ENCODE results near the gene ATRX. TPM values are rescaled to one million over a fixed set of nuclear protein-coding genes. Genes with fewer than 3 reads are reported as not detected.

The ATRX gene
- total and polyA plus RNA-seq, 10 of the 15 experiments (the other 5 are each of a cell fraction or from before 2014, with no cell fraction given), result 19.4 to 73.8 (median 45.2) TPM

DNA sequence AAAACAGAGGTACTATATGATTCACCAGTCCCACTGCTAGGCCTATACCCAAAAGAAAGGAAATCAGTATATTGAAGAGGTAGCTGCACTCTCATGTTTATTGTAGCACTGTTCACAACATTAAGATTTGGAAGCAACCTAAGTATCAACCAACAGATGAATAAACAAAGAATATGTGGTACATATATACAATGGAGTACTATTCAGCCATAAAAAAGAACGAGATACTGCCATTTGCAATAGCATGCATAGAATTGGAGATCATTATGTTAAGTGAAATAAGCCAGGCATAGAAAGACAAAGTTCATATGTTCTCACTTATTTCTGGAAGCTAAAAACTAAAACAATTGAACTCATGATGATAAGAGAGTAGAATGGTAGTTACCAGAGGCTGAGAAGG lies 266.3 kb downstream of the ATRX start (continued):
- no peak for TF ChIP-seq CHD4 (IDR thresholded peaks at IDR 0.05)

DNA sequence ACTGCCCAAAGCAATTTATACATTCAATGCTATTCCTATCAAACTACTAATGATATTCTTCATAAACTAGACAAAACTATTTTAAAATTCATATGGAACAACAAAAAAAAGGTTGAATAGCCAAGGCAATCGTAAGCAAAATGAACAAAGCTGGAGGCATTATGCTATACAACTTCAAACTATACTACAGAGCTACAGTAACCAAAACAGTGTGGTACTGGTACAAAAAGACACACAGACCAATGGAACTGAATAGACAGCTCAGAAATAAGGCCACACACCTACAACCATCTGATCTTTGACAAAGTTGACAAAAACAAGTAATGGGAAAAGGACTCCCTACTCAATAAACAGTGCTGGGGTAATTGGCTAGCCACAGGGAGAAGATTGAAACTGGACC lies 271.8 kb downstream of the ATRX start:
- ATAC-seq (no peak), DNase-seq (ENCODE audit: low read depth, low spot score) (no peak), FAIRE-seq (no peak)
- in situ Hi-C loops (cut with MboI), result no loop called here
- Histone ChIP-seq H3K27me3 (replicated peaks in 1 of 2; ENCODE audit: control insufficient read depth in 2 of 2, insufficient read depth in 2 of 2, low read length in 1 of 2) (no peaks in the 10 kb centered on the region), H3K4me1 (ENCODE audit: control insufficient read depth, insufficient read depth, low read length) (no peaks in the 10 kb centered on the region), H3K4me2 (ENCODE audit: control insufficient read depth, insufficient read depth) (no peak overlapping the region), H3K9ac (ENCODE audit: control insufficient read depth, insufficient read depth, low read length) (no peak overlapping the region), H4K20me1 (ENCODE audit: control insufficient read depth, insufficient read depth) (no peaks in the 10 kb centered on the region), H3K79me2 (ENCODE audit: control insufficient read depth, insufficient read depth, low read length) (no peaks in the 10 kb centered on the region), H3K4me3 (no peak overlapping the region), H3K27ac (ENCODE audit: control insufficient read depth, insufficient read depth) (no peak overlapping the region), H2AFZ (ENCODE audit: control insufficient read depth, low read depth, low read length) (no peak overlapping the region), H3K36me3 (ENCODE audit: control insufficient read depth in 2 of 2, insufficient read depth in 2 of 2, low read length in 1 of 2) (peaks cover 0 to 2% of the 10 kb centered on the region in 2 experiments; a peak in 2 of 4 replicates), H3K9me3 (replicated peaks; ENCODE audit: control insufficient read depth, insufficient read depth, low read length) (no peaks in the 10 kb centered on the region; the same call in 1 of the 3 replicates)
- intact Hi-C loops (cut with micrococcal nuclease; ENCODE audit: unreplicated experiment), result no loop called here
- SMC1A ChIA-PET (ENCODE audit: uncharacterized antibody, unreplicated experiment), result no interaction called here
- RAD21 ChIA-PET (ENCODE audit: unreplicated experiment), result no interaction called here
- BruUV-seq (replicated peaks), result no TSS peak
- WGBS (ENCODE audit: insufficient coverage, insufficient replicate concordance, low lambda C conversion rate, missing lambda C conversion rate), result 64% methylated on average over 1 of the region's 1 CpG
- CTCF ChIA-PET, result no interaction called here
- POLR2A ChIA-PET, result no interaction called here
- no peak for TF ChIP-seq YY1 (IDR thresholded peaks at IDR 0.05; ENCODE audit: low read depth, low read length)
- TF ChIP-seq BMI1 (IDR thresholded peaks at IDR 0.05; ENCODE audit: borderline replicate concordance), result no peak
- TF ChIP-seq, protein P1, sequence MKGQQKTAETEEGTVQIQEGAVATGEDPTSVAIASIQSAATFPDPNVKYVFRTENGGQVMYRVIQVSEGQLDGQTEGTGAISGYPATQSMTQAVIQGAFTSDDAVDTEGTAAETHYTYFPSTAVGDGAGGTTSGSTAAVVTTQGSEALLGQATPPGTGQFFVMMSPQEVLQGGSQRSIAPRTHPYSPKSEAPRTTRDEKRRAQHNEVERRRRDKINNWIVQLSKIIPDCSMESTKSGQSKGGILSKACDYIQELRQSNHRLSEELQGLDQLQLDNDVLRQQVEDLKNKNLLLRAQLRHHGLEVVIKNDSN (IDR thresholded peaks at IDR 0.05; ENCODE audit: borderline replicate concordance, extremely low read length, insufficient read depth, low read depth, low read length), result no peak
- no peak for TF ChIP-seq HDAC2 (IDR thresholded peaks at IDR 0.05)
- TF ChIP-seq POU2F2 (IDR thresholded peaks at IDR 0.05; ENCODE audit: borderline replicate concordance, low read depth, low read length), result no peak
- TF ChIP-seq, protein P2, sequence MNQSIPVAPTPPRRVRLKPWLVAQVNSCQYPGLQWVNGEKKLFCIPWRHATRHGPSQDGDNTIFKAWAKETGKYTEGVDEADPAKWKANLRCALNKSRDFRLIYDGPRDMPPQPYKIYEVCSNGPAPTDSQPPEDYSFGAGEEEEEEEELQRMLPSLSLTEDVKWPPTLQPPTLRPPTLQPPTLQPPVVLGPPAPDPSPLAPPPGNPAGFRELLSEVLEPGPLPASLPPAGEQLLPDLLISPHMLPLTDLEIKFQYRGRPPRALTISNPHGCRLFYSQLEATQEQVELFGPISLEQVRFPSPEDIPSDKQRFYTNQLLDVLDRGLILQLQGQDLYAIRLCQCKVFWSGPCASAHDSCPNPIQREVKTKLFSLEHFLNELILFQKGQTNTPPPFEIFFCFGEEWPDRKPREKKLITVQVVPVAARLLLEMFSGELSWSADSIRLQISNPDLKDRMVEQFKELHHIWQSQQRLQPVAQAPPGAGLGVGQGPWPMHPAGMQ (IDR thresholded peaks at IDR 0.05; ENCODE audit: borderline replicate concordance), result no peak
- TF ChIP-seq, protein P3, sequence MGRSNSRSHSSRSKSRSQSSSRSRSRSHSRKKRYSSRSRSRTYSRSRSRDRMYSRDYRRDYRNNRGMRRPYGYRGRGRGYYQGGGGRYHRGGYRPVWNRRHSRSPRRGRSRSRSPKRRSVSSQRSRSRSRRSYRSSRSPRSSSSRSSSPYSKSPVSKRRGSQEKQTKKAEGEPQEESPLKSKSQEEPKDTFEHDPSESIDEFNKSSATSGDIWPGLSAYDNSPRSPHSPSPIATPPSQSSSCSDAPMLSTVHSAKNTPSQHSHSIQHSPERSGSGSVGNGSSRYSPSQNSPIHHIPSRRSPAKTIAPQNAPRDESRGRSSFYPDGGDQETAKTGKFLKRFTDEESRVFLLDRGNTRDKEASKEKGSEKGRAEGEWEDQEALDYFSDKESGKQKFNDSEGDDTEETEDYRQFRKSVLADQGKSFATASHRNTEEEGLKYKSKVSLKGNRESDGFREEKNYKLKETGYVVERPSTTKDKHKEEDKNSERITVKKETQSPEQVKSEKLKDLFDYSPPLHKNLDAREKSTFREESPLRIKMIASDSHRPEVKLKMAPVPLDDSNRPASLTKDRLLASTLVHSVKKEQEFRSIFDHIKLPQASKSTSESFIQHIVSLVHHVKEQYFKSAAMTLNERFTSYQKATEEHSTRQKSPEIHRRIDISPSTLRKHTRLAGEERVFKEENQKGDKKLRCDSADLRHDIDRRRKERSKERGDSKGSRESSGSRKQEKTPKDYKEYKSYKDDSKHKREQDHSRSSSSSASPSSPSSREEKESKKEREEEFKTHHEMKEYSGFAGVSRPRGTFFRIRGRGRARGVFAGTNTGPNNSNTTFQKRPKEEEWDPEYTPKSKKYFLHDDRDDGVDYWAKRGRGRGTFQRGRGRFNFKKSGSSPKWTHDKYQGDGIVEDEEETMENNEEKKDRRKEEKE (IDR thresholded peaks at IDR 0.05), result no peak
- TF ChIP-seq PAX8 (IDR thresholded peaks at IDR 0.05), result no peak
